ENCODE results near the gene KIT. TPM values are rescaled to one million over a fixed set of nuclear protein-coding genes. Genes with fewer than 3 reads are reported as not detected.

The KIT gene
- total RNA-seq, 5 donors from 2014 or later (not counting 1 experiment from before 2014, with no cell fraction given): 0.98 to 6.6 (median 3.6) TPM

GRCh38 chr4:54728368-54728767 is 70.6 kb downstream of the KIT start:
- ATAC-seq (replicated peaks in 1 of 4) (no peak), DNase-seq (no peak)
- H3K27me3 ChIP-seq (replicated peaks in 1 of 2; ENCODE audit: control insufficient read depth in 2 of 2, extremely low read depth in 1 of 2, insufficient read depth in 2 of 2, low read length in 1 of 2): no peaks in the 10 kb centered on the region
- no peak overlapping the region for H3K4me3 Mint-ChIP-seq
- ChIA-PET POLR2A (no interaction called here), CTCF (no interaction called here)
- H3K36me3 ChIP-seq (ENCODE audit: control insufficient read depth in 2 of 2, extremely low read depth in 1 of 2, insufficient read depth in 1 of 2, low read length in 1 of 2): no peaks in the 10 kb centered on the region
- no peaks in the 10 kb centered on the region for H3K27me3 Mint-ChIP-seq
- no peaks in the 10 kb centered on the region for H3K9me3 ChIP-seq
- no peak overlapping the region for H3K27ac Mint-ChIP-seq
- H3K4me1 Mint-ChIP-seq: no peaks in the 10 kb centered on the region
- no peak overlapping the region for H3K4me3 ChIP-seq (ENCODE audit: control insufficient read depth in 1 of 2, extremely low read depth in 1 of 2, low read length in 1 of 2)
- H3K4me1 ChIP-seq (ENCODE audit: control insufficient read depth in 1 of 2, extremely low read depth in 1 of 2, insufficient read depth in 2 of 2, low read length in 2 of 2): no peaks in the 10 kb centered on the region
- H3K9me3 Mint-ChIP-seq: no peaks in the 10 kb centered on the region
- WGBS (ENCODE audit: insufficient coverage): no CpG with 5 or more reads among the region's 3 CpGs
- H3K36me3 Mint-ChIP-seq: no peaks in the 10 kb centered on the region
- no peak overlapping the region for H3K27ac ChIP-seq (ENCODE audit: low read length)

- ChIA-PET CTCF (interaction anchor here (0.5 to 0.9 kb wide), 2 partner anchors 49 to 94 kb away, joined by 3 to 5 read pairs; no protein-coding TSS in a partner anchor), POLR2A (no interaction called here)
These were observed 71.5 kb downstream of the KIT start for GRCh38 chr4:54729256-54729655.

DNA sequence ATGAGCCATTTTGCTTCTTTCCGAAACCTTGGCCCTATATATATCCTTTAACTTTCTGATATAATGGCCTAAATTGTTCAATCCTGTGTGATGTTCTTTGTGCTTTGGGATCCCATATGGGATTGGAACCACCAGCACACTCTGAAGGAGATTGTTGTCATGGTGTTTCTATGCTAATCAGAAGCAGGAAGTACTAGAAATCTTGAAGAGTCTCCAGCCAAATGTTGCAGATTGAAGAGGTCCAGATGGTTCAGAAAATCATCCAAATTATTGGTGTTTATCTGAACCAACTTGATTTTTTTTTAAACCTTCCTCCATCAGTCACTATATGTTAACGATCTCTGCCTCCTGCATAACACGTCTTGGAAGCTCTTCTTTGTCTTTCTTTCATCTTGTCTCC is 72.8 kb downstream of the KIT start:
- ChIA-PET POLR2A (no interaction called here), CTCF (no interaction called here)
- Mint-ChIP-seq H3K4me3 (no peak overlapping the region), H3K27ac (no peak overlapping the region), H3K9me3 (no peaks in the 10 kb centered on the region), H3K27me3 (no peaks in the 10 kb centered on the region), H3K36me3 (no peaks in the 10 kb centered on the region), H3K4me1 (no peaks in the 10 kb centered on the region)
- ATAC-seq (replicated peaks in 1 of 4): no peak
- no peak for DNase-seq
- Histone ChIP-seq H3K27ac (ENCODE audit: low read length) (no peak overlapping the region), H3K27me3 (replicated peaks in 1 of 2; ENCODE audit: control insufficient read depth in 2 of 2, extremely low read depth in 1 of 2, insufficient read depth in 2 of 2, low read length in 1 of 2) (no peaks in the 10 kb centered on the region), H3K4me1 (ENCODE audit: control insufficient read depth in 1 of 2, extremely low read depth in 1 of 2, insufficient read depth in 2 of 2, low read length in 2 of 2) (no peaks in the 10 kb centered on the region), H3K9me3 (no peaks in the 10 kb centered on the region), H3K36me3 (ENCODE audit: control insufficient read depth in 2 of 2, extremely low read depth in 1 of 2, insufficient read depth in 1 of 2, low read length in 1 of 2) (no peaks in the 10 kb centered on the region), H3K4me3 (ENCODE audit: control insufficient read depth in 1 of 2, extremely low read depth in 1 of 2, low read length in 1 of 2) (no peak overlapping the region)
- no CpG with 5 or more reads among the region's 3 CpGs for WGBS (ENCODE audit: insufficient coverage)

More at GRCh38 chr4:54729256-54729655, 71.5 kb downstream of the KIT start:
- no CpG with 5 or more reads among the region's 1 CpG for WGBS (ENCODE audit: insufficient coverage)
- Histone ChIP-seq H3K27ac (ENCODE audit: low read length) (no peak overlapping the region), H3K9me3 (no peaks in the 10 kb centered on the region), H3K4me3 (ENCODE audit: control insufficient read depth in 1 of 2, extremely low read depth in 1 of 2, low read length in 1 of 2) (no peak overlapping the region), H3K27me3 (replicated peaks in 1 of 2; ENCODE audit: control insufficient read depth in 2 of 2, extremely low read depth in 1 of 2, insufficient read depth in 2 of 2, low read length in 1 of 2) (no peaks in the 10 kb centered on the region), H3K36me3 (ENCODE audit: control insufficient read depth in 2 of 2, extremely low read depth in 1 of 2, insufficient read depth in 1 of 2, low read length in 1 of 2) (no peaks in the 10 kb centered on the region), H3K4me1 (ENCODE audit: control insufficient read depth in 1 of 2, extremely low read depth in 1 of 2, insufficient read depth in 2 of 2, low read length in 2 of 2) (no peaks in the 10 kb centered on the region)
- H3K27ac Mint-ChIP-seq: no peak overlapping the region
- H3K36me3 Mint-ChIP-seq: no peaks in the 10 kb centered on the region
- no peak overlapping the region for H3K4me3 Mint-ChIP-seq
- no peaks in the 10 kb centered on the region for H3K27me3 Mint-ChIP-seq
- ATAC-seq (replicated peaks in 1 of 4): no peak
- DNase-seq: no peak
- H3K9me3 Mint-ChIP-seq: no peaks in the 10 kb centered on the region
- no peaks in the 10 kb centered on the region for H3K4me1 Mint-ChIP-seq

DNA sequence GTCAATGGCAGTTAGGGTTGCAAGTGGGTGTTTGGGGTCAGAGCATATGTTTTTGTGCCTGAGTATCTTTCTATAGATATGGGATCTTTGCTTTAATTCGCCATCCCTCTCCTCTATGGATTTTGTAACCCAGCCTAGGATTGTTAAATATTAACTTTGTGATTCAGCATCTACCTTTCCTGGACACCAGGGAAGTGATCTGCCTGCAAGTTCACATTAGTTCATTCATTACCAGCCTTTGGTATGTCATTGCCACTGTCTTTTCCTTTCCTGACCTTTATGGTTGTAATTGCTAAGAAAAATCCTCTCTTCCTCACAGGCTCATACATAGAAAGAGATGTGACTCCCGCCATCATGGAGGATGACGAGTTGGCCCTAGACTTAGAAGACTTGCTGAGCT is 73.8 kb downstream of the KIT start:
- no peaks in the 10 kb centered on the region for H3K27me3 ChIP-seq (replicated peaks in 1 of 2; ENCODE audit: control insufficient read depth in 2 of 2, extremely low read depth in 1 of 2, insufficient read depth in 2 of 2, low read length in 1 of 2)
- Mint-ChIP-seq H3K27me3 (no peaks in the 10 kb centered on the region), H3K4me3 (no peak overlapping the region), H3K9me3 (no peaks in the 10 kb centered on the region), H3K4me1 (no peaks in the 10 kb centered on the region), H3K27ac (no peak overlapping the region), H3K36me3 (no peaks in the 10 kb centered on the region)
- no peaks in the 10 kb centered on the region for H3K9me3 ChIP-seq
- no peaks in the 10 kb centered on the region for H3K36me3 ChIP-seq (ENCODE audit: control insufficient read depth in 2 of 2, extremely low read depth in 1 of 2, insufficient read depth in 1 of 2, low read length in 1 of 2)
- ATAC-seq (replicated peaks in 1 of 4) (no peak), DNase-seq (no peak)
- ChIA-PET POLR2A (no interaction called here), CTCF (no interaction called here)
- H3K4me1 ChIP-seq (ENCODE audit: control insufficient read depth in 1 of 2, extremely low read depth in 1 of 2, insufficient read depth in 2 of 2, low read length in 2 of 2): no peaks in the 10 kb centered on the region
- no peak overlapping the region for H3K4me3 ChIP-seq (ENCODE audit: control insufficient read depth in 1 of 2, extremely low read depth in 1 of 2, low read length in 1 of 2)
- no peak overlapping the region for H3K27ac ChIP-seq (ENCODE audit: low read length)
- WGBS (ENCODE audit: insufficient coverage): no CpG with 5 or more reads among the region's 3 CpGs

DNA sequence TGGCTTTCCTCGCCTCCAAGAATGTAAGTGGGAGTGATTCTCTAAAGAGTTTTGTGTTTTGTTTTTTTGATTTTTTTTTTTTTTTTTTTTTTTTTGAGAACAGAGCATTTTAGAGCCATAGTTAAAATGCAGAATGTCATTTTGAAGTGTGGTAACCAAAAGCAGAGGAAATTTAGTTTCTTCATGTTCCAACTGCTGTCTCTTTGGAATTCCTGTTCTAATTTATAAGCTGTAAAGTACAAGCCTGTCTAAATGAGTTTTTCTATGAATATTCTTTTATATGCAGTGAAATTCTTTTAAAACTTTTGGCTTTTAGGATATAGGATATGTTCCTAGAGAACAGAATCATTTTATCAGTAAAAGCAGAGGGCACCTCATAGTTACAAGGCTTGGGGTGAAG is 74.2 kb downstream of the KIT start:
- Mint-ChIP-seq H3K27me3 (no peaks in the 10 kb centered on the region), H3K4me1 (no peaks in the 10 kb centered on the region), H3K9me3 (no peaks in the 10 kb centered on the region), H3K36me3 (no peaks in the 10 kb centered on the region), H3K27ac (no peak overlapping the region), H3K4me3 (no peak overlapping the region)
- no peak overlapping the region for H3K27ac ChIP-seq (ENCODE audit: low read length)
- no peak for DNase-seq
- no peaks in the 10 kb centered on the region for H3K27me3 ChIP-seq (replicated peaks in 1 of 2; ENCODE audit: control insufficient read depth in 2 of 2, extremely low read depth in 1 of 2, insufficient read depth in 2 of 2, low read length in 1 of 2)
- 60% methylated on average over 1 of the region's 1 CpG for WGBS (ENCODE audit: insufficient coverage)
- H3K9me3 ChIP-seq: no peaks in the 10 kb centered on the region
- ChIA-PET POLR2A (no interaction called here), CTCF (interaction anchor here in 1 of 2 donors (0.7 kb wide), 1 partner anchor 230 kb away, joined by 6 read pairs; no protein-coding TSS in a partner anchor)
- no peak for ATAC-seq (replicated peaks in 1 of 4)
- no peak overlapping the region for H3K4me3 ChIP-seq (ENCODE audit: control insufficient read depth in 1 of 2, extremely low read depth in 1 of 2, low read length in 1 of 2)
- no peaks in the 10 kb centered on the region for H3K4me1 ChIP-seq (ENCODE audit: control insufficient read depth in 1 of 2, extremely low read depth in 1 of 2, insufficient read depth in 2 of 2, low read length in 2 of 2)
- H3K36me3 ChIP-seq (ENCODE audit: control insufficient read depth in 2 of 2, extremely low read depth in 1 of 2, insufficient read depth in 1 of 2, low read length in 1 of 2): no peaks in the 10 kb centered on the region

- DNase-seq: no peak
- H3K9me3 ChIP-seq: no peaks in the 10 kb centered on the region
- H3K9me3 Mint-ChIP-seq: no peaks in the 10 kb centered on the region
- H3K36me3 ChIP-seq (ENCODE audit: control insufficient read depth in 2 of 2, extremely low read depth in 1 of 2, insufficient read depth in 1 of 2, low read length in 1 of 2): no peaks in the 10 kb centered on the region
- no peaks in the 10 kb centered on the region for H3K27me3 Mint-ChIP-seq
- H3K4me3 ChIP-seq (ENCODE audit: control insufficient read depth in 1 of 2, extremely low read depth in 1 of 2, low read length in 1 of 2): no peak overlapping the region
- H3K4me3 Mint-ChIP-seq: no peak overlapping the region
- no peaks in the 10 kb centered on the region for H3K27me3 ChIP-seq (replicated peaks in 1 of 2; ENCODE audit: control insufficient read depth in 2 of 2, extremely low read depth in 1 of 2, insufficient read depth in 2 of 2, low read length in 1 of 2)
- CTCF ChIA-PET: no interaction called here
- H3K27ac ChIP-seq (ENCODE audit: low read length): no peak overlapping the region
- POLR2A ChIA-PET: no interaction called here
- H3K36me3 Mint-ChIP-seq: no peaks in the 10 kb centered on the region
- no peaks in the 10 kb centered on the region for H3K4me1 Mint-ChIP-seq
- ATAC-seq (replicated peaks in 1 of 4): no peak
- no peak overlapping the region for H3K27ac Mint-ChIP-seq
- WGBS (ENCODE audit: insufficient coverage): no CpG with 5 or more reads among the region's 1 CpG
- H3K4me1 ChIP-seq (ENCODE audit: control insufficient read depth in 1 of 2, extremely low read depth in 1 of 2, insufficient read depth in 2 of 2, low read length in 2 of 2): no peaks in the 10 kb centered on the region
These were observed 79.7 kb downstream of the KIT start for GRCh38 chr4:54737421-54737820.

DNA sequence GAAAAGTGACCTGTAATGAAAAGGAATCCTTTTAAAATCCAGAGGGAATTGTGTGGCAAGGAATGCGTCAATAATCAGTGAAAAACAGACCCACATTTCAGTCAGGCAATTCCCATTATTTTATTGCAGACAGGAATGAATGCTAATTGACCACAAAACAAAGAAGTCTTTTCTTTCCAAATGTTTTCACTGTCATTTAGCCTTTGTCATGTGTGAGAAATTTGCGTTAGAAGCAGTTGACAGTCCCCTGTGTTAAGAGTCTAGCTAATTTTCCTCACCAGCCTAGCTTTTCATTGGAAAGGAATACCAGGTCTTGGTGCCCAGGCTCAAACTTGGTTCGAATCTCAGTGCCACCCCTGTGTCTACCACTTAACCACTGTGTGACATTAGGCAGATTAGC is 83.4 kb downstream of the KIT start:
- ChIA-PET CTCF (interaction anchor here in 1 of 2 donors (0.6 kb wide), 1 partner anchor 112 kb away, joined by 4 read pairs; no protein-coding TSS in a partner anchor), POLR2A (no interaction called here)
- no peaks in the 10 kb centered on the region for H3K36me3 Mint-ChIP-seq
- peaks cover 0 to 3% of the 10 kb centered on the region in 2 experiments for H3K4me1 ChIP-seq (ENCODE audit: control insufficient read depth in 1 of 2, extremely low read depth in 1 of 2, insufficient read depth in 2 of 2, low read length in 2 of 2)
- no peak overlapping the region for H3K27ac Mint-ChIP-seq
- ATAC-seq (replicated peaks in 1 of 4) (no peak), DNase-seq (no peak)
- H3K4me3 ChIP-seq (ENCODE audit: control insufficient read depth in 1 of 2, extremely low read depth in 1 of 2, low read length in 1 of 2): no peak overlapping the region
- no peak overlapping the region for H3K27ac ChIP-seq (ENCODE audit: low read length)
- 69% methylated on average over 2 of the region's 3 CpGs for WGBS (ENCODE audit: insufficient coverage)
- no peaks in the 10 kb centered on the region for H3K36me3 ChIP-seq (ENCODE audit: control insufficient read depth in 2 of 2, extremely low read depth in 1 of 2, insufficient read depth in 1 of 2, low read length in 1 of 2)
- peaks cover 0 to 5% (median 0%) of the 10 kb centered on the region in 3 donors for H3K4me1 Mint-ChIP-seq
- H3K27me3 ChIP-seq (replicated peaks in 1 of 2; ENCODE audit: control insufficient read depth in 2 of 2, extremely low read depth in 1 of 2, insufficient read depth in 2 of 2, low read length in 1 of 2): no peaks in the 10 kb centered on the region
- H3K27me3 Mint-ChIP-seq: no peaks in the 10 kb centered on the region
- H3K4me3 Mint-ChIP-seq: no peak overlapping the region
- H3K9me3 ChIP-seq: no peaks in the 10 kb centered on the region
- H3K9me3 Mint-ChIP-seq: peaks cover 5 to 9% (median 7%) of the 10 kb centered on the region in 3 donors

Data from T-cell (primary cell).